Kidney capillary endothelial cell (primary cell): ENCODE measurements around the gene NLRP7.
"Not testable (repeated sequence)": the region's sequence is repeated elsewhere in the genome, so short reads cannot be mapped to it uniquely, and the experiment has no call there.

Experiments used
- DNase-seq: peaks from one replicate; pipeline ENCODE4 v3.0.0-alpha.2; 2018; ENCODE audit warnings: low spot score

NLRP7 gene

GRCh38 chr19:54919646-54920563 is 27.4 kb downstream of the NLRP7 start:
- DNase-seq = not testable (repeated sequence)

DNA sequence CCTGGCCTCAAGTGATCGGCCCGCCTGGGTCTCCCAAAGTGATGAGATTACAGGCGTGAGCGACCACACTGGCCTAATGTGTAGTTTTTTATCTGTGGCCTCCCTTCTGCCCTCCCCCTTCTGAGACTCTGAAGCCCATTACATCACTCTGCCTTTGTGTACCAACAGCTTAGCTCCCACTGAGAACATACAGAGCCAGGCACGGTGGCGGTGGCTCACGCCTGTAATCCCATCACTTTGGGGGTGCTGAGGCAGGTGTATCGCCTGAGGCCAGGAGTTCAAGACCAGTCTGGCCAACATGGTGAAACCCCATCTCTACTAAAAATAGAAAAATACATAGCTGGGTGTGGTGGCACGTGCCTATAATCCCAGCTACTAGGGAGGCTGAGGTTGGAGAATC is 28.8 kb downstream of the NLRP7 start:
- no peak for DNase-seq

DNA sequence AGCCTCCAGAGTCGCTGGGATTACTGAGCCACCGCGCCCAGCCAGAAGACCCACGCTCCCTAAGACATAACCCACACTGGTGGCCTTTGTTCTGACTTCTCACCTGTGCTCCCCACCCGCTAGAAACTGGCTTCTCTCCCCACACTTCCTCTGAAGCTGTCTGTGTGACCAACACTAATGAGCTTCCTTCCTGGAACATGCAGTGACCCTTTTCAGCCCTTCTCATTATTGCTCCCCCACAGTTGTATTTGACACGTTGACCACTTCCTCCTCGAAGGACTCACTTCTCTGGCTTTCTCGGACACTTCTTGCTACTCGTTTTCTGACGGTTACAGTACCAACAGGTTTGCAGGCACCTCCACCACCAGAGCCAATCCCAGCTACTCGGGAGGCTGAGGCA is 30.5 kb downstream of the NLRP7 start:
- no peak for DNase-seq

DNA sequence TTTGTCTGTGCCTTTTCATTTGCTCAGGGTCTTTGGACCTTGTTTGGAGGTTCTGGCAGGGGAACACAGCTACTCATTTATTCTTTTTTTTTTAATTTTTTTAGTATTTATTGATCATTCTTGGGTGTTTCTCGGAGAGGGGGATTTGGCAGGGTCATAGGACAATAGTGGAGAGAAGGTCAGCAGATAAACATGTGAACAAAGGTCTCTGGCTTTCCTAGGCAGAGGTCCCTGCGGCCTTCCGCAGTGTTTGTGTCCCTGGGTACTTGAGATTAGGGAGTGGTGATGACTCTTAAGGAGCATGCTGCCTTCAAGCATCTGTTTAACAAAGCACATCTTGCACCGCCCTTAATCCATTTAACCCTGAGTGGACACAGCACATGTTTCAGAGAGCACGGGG is 39.4 kb downstream of the NLRP7 start:
- not testable (repeated sequence) for DNase-seq

DNA sequence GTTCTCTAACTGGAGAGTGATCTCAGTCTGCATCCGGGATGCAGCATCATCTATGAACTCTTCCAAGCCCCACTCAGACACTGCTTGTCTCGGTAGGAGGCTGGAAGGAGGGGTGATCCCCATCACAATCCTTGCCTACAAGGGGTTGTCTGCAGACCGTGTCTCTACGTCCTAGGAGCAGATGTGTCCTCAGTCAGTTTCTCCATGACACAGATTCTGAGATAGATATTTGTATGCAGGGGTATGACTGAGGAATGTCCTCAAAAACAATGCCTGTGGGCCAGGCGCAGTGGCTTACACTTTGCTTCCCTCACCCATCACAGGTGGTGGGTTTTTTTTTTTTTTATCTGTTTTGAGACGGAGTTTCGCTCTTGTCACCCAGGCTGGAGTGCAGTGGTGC is 40.5 kb downstream of the NLRP7 start:
- DNase-seq = no peak

GRCh38 chr19:54905803-54906511 is 41.4 kb downstream of the NLRP7 start, which contains the start of gene NCR1:
TSS of gene NCR1 (plus strand) at chr19:54906148. CDS start at chr19:54906188, 40 bp downstream.
- DNase-seq = no peak

- no peak for DNase-seq
Measured at GRCh38 chr19:54905421-54905802, 41.9 kb downstream of the NLRP7 start.

DNA sequence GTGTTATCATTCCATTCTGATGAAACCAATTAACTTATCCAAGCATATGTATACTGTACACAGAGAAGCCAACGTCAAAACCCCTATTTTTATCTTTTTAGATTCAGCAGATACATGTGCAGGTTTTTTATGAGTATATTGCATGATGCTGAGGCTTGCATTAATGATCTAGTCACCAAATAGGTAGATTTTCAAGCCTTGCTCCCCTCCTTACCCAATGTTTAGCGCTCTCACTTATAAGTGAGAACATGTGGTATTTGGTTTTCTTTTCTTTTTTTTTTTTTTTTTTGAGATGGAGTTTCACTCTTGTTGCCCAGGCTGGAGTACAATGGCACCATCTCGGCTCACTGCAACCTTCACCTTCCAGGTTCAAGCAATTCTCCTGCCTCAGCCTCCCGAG is 43.1 kb downstream of the NLRP7 start:
- DNase-seq = not testable (repeated sequence)

GRCh38 chr19:54903303-54903702 is 44.0 kb downstream of the NLRP7 start:
- no peak for DNase-seq

- no peak for DNase-seq
Measured at GRCh38 chr19:54902061-54902460, 45.3 kb downstream of the NLRP7 start.

DNA sequence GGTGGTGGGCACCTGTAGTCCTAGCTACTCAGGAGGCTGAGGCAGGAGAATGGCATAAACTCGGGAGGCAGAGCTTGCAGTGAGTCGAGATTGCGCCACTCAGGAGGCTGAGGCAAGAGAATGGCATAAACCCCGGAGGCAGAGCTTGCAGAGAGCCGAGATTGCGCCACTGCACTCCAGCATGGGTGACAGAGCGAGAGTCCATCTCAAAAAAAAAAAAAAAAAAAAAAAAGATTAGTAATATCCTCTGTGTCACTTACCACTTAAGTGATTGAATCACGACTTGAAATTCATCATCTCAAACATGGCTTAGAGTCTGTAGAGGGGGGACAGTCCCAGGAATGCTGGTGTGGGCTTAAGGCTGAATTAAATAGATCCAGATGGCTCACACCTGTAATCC is 46.2 kb downstream of the NLRP7 start:
- not testable (repeated sequence) for DNase-seq

DNA sequence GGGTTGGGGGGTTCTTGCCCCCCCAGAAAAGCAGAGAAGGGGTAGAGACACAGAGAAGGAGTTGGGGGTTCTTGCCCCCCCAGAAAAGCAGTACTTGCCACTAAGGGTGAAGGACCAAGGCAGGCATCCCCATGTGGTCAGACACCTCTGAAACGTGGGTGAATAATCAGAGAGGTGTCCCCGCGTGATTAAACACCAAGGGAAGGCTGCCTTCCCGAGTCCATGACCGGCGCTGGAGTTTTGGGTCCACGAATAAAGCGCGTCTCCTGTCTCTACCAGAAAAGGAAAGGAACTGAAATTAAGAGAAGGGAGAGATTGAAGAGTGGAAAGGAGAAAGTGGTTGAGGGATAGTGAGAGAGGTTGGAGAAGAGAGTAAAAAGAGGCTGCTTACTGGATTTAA is 47.7 kb downstream of the NLRP7 start:
- not testable (repeated sequence) for DNase-seq

- not testable (repeated sequence) for DNase-seq
Measured at GRCh38 chr19:54898685-54899084, 48.6 kb downstream of the NLRP7 start.

GRCh38 chr19:54896036-54896435 is 51.3 kb downstream of the NLRP7 start:
- no peak for DNase-seq

DNA sequence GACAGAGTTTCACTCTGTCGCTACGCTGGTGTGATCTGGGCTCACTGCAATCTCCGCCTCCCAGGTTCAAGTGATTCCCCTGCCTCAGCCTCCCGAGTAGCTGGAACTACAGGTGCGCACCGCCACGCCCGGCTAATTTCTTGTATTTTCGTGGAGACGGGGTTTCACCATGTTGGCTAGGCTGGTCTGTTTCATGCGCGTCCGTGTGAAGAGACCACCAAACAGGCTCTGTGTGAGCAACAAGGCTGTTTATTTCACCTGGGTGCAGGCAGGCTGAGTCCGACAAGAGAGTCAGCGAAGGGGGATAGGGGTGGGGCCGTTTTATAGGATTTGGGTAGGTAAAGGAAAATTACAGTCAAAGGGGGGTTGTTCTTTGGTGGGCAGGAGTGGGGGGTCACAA is 53.2 kb downstream of the NLRP7 start:
- DNase-seq = not testable (repeated sequence)

DNA sequence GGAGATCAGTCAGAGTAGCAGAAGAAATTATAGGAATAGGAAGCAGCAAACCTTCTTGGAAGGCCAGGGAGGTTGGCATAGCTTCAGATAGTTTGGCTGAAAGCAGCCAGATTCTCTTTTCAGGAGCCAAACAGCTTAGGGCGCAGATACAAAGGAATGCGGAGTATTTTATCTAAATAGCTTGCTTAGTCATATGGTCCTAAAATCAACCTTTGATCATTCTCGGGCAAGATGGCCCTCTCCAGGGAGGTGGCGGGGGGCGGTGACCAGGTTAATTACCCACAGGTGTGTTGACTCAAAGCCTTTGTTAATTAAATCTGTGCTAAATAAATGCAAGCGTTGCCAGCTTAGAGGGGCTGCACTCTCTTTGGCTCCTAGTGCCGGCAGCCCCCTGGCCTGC is 53.9 kb downstream of the NLRP7 start:
- no peak for DNase-seq

- DNase-seq = no peak
Measured at GRCh38 chr19:54889566-54889965, 57.8 kb downstream of the NLRP7 start.

DNA sequence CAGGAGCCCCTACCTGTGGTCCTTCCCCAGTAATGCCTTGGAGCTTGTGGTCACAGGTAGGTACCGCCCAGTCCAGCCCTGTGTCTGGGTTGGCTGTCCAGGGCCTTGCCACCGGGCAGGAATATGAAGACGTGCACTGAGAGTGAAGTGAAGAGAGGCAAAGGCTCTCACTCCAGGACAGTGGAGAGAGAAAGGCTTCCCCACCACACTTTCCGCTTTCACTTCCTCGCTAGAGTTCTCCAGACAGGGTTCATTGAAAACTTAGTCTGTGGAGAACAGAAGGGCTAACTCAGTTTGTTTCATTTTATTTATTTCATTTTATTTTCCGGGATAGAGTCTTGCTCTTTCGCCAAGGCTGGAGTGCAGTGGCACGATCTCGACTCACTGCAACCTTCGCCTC is 59.1 kb downstream of the NLRP7 start:
- DNase-seq = no peak

GRCh38 chr19:54883228-54883627 is 64.1 kb downstream of the NLRP7 start:
- DNase-seq = no peak

DNA sequence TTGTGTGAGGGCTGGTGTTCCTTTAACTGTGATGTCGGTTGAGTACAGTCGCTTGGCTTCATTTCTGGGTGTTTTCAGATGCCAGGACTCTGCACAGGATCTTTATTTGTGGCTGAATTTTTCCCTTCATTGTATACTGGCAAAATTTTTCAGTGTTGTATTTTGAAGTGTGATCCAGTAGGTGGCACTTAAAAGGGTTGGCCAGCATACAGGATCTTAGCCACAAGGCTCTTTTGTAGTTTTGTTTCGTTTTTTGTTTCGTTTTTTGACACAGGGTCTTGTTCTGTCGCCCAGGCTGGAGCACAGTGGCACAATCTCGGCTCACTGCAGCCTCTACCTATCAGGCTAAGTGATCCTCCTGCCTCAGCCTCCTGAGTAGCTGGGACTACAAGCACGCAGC is 64.6 kb downstream of the NLRP7 start:
- no peak for DNase-seq

- DNase-seq = no peak
Measured at GRCh38 chr19:54881884-54882283, 65.4 kb downstream of the NLRP7 start.

- DNase-seq = no peak
Measured at GRCh38 chr19:54877471-54877870, 69.9 kb downstream of the NLRP7 start.

DNA sequence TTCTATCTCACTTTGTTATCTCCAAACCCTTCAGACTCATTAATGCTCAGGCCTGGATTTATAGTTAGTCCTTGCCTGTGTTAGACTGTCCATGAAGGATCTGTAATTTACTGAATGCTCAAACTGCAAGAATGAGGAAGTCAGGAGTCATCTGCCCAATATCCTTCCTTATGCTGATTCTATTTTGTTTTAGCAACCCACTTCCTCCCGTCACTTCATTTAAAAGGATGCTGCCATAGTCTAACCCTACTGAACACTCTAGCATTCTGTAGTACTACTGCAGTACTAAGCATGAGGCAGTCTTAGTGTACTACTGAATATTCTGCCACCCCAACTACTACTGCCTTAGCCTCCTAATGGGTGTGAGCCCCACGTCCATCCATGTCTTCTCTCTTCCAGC is 71.8 kb downstream of the NLRP7 start:
- DNase-seq = no peak
